LNCaP clone FGC (cell line): ENCODE data around the gene TIMM17B.

Experiments used
- DNase-seq: peaks from one replicate; pipeline ENCODE4 v3.0.0-alpha.2; 2011; ENCODE audit warnings: low read depth
- H3K4me3 ChIP-seq: 2 replicates; pipeline ENCODE4 v1.5.1; 2011; ENCODE audit warnings: mild to moderate bottlenecking, low read depth, low read length, control low read depth
- TF ChIP-seq, protein P1 (sequence below): IDR thresholded peaks from 2 replicates; pipeline ENCODE4 v1.5.1; 2012; ENCODE audit warnings: mild to moderate bottlenecking; ENCODE audit not compliant: control insufficient read depth, insufficient read depth; ENCODE audit errors: extremely low read depth

The TIMM17B gene

DNA sequence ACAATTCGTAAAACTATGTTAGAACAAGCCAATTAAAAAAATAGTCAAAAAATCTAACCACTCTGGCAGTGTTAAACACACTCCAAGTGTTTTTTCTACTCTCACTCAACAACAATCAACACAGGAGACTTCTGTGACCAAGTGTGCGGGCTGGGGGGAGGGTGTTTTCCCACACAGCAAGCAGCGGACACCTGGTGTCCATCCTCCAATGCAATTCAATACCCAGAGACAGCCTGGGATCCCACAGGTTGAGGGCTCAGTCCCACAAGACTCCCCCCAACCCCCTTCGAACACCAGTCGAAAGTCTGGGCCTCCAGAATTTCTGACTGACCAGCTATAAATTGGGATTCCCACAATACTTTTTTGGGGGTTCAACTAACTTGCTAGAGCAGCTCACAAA, 29.6 kb upstream of the TIMM17B start:
- no peak overlapping the region for H3K4me3 ChIP-seq
- DNase-seq = no peak
- TF ChIP-seq, protein P1, sequence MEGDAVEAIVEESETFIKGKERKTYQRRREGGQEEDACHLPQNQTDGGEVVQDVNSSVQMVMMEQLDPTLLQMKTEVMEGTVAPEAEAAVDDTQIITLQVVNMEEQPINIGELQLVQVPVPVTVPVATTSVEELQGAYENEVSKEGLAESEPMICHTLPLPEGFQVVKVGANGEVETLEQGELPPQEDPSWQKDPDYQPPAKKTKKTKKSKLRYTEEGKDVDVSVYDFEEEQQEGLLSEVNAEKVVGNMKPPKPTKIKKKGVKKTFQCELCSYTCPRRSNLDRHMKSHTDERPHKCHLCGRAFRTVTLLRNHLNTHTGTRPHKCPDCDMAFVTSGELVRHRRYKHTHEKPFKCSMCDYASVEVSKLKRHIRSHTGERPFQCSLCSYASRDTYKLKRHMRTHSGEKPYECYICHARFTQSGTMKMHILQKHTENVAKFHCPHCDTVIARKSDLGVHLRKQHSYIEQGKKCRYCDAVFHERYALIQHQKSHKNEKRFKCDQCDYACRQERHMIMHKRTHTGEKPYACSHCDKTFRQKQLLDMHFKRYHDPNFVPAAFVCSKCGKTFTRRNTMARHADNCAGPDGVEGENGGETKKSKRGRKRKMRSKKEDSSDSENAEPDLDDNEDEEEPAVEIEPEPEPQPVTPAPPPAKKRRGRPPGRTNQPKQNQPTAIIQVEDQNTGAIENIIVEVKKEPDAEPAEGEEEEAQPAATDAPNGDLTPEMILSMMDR = no peak

DNA sequence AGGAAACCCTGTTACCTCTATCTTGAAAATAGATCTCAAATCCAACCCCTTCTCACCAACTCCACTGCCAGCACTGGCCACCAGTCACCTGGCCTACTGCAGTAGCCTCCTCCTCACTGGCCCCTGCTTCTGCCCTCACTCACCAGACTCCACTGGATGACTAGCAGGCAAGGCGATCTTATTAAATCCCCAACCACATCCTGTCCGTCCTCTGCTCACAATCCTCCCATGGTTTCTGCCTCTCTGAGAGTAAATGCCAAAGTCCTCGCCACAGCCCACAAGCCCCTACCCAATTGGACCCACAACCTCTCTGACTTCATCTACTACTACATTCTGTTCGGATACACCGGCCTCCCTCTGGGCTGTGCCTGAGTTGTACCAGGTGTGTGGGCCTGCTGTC, 26.7 kb upstream of the TIMM17B start:
- DNase-seq = no peak
- H3K4me3 ChIP-seq = no peak overlapping the region
- TF ChIP-seq, protein P1 = no peak

DNA sequence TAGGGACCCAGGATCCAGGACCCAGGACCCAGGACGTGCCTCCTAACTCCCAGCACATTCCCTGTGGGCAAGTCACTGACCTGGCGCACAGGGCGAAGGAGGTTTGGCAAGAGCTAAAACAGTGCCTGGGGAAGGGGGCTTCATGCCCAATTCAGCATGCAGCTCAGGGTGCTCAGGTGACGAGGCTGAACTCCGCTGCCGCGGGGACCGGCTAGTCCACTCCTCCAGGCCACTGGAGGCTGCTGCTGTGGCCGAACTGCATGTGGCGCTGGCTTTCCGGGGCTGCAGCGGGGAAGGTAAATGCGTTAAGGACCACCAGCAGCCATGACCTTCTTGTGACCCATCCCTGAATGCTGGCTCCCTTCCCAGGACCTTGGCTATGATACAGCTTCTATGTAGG, 26.2 kb upstream of the TIMM17B start:
- H3K4me3 ChIP-seq = no peak overlapping the region
- no peak for DNase-seq
- TF ChIP-seq, protein P1 = no peak

DNA sequence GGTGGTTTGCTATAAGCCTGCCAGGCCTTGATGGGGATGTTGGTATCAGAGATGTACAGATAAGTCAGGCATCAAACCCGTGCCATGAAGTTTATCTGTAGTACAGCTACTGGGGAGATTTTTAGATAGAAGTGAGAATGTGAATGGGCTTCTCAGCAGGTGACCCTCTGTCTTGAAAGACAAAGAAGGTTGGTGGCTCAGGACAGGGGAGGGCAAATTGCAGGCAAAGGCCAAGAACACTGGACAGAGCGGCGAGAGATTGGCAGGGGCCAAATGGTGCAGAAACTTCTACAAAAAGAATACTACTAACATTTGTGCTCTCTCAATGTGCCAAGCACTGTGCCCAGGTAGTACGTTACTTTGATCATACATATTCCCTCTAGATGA, 23.1 kb upstream of the TIMM17B start:
- no peak overlapping the region for H3K4me3 ChIP-seq
- no peak for DNase-seq
- TF ChIP-seq, protein P1 = no peak

DNA sequence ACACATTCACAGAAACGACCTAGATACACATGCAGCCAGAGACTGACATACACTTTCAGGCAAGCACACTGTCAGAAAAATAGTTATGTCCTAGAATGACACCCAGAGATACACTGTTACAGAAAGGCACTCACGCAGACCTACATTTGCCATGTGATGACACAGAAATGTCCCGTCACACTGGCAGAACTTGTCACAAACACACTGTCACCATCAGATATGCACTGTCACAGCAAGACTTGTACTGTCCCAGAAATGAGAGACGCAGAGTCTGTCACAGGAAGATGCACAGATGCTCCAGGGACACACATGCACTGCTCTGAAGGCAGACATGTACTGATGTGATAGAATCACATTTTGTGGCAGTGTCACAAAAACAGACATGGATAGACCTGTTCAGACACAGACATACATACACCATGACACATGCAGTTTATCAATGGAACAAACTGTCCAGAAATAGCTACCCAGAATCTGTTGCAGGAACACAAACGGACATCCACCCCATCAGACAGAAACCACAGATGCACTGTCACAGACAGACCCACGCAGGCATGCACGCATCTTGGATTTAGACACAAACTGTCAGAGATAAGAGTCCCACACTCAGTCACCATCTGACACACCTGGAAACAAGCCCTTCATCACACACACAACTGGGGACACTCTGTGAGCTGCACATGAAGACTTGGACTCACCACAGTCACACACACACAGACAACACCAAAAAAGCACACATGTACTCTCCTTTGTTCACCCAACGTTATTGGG, 22.6 kb upstream of the TIMM17B start:
- peak overlapping the region; percentile 78 for H3K4me3 ChIP-seq
- TF ChIP-seq, protein P1 = no peak
- DNase-seq = no peak

DNA sequence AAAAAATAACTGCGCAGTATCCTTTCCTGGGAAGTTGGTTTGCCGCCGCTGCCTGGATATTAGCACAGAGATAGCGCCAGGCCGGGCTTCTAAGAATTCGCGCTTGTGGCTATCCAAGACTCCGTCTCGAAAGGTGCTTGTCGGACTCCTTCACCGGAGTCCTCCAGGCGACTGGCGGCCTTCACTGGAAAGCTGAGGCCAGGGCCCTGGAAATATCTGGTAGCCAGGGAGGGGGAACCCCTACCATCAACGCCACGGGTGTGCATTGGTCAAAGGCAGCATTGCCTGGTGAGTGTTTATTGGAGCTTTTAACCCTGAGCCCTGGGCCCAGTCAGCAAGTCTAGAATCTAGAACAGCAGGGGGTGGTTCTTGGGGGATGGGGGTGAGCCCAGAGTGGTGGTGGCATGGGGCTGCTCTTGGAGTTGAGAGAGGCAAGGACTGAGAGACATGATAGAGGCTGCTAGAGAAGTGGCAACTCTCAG, 21.8 kb upstream of the TIMM17B start:
- DNase-seq = no peak
- peak overlapping the region; percentile 78 for H3K4me3 ChIP-seq
- TF ChIP-seq, protein P1 = no peak
